CD4-positive, alpha-beta T cell treated with Interleukin-6 for 4 hours (primary cell): ENCODE measurements around the gene BACH2.
A peak's percentile ranks its signal among the peaks of the same experiment; 100 is the strongest.
"Not testable (repeated sequence)": the region's sequence is repeated elsewhere in the genome, so short reads cannot be mapped to it uniquely, and the experiment has no call there.

Experiments used
- DNase-seq: peaks from one replicate; pipeline ENCODE4 v3.0.0-alpha.2; 2020; ENCODE audit warnings: mixed read lengths

Gene BACH2

GRCh38 chr6:89927791-89928550, 368.7 kb downstream of the BACH2 start:
- DNase-seq: no peak

GRCh38 chr6:89927264-89927663, 369.4 kb downstream of the BACH2 start:
- no peak for DNase-seq

- DNase-seq: no peak
These were observed 370.8 kb downstream of the BACH2 start for GRCh38 chr6:89925826-89926225.

- DNase-seq: no peak
These were observed 372.4 kb downstream of the BACH2 start for GRCh38 chr6:89924231-89924630.

GRCh38 chr6:89921691-89922090, 375.0 kb downstream of the BACH2 start:
- DNase-seq: no peak

- DNase-seq: no peak
These were observed 375.4 kb downstream of the BACH2 start for GRCh38 chr6:89921197-89921596.

- no peak for DNase-seq
These were observed 378.8 kb downstream of the BACH2 start for GRCh38 chr6:89917801-89918366.

GRCh38 chr6:89917216-89917615, 379.4 kb downstream of the BACH2 start:
- no peak for DNase-seq

GRCh38 chr6:89916136-89916920, 380.3 kb downstream of the BACH2 start:
- no peak for DNase-seq

GRCh38 chr6:89910902-89911240, 385.8 kb downstream of the BACH2 start:
- DNase-seq: no peak

GRCh38 chr6:89910001-89910901, 386.4 kb downstream of the BACH2 start:
- DNase-seq: not testable (repeated sequence)

- no peak for DNase-seq
These were observed 401.3 kb downstream of the BACH2 start for GRCh38 chr6:89895276-89895874.

GRCh38 chr6:89894169-89894568, 402.5 kb downstream of the BACH2 start, which contains the start of gene GJA10:
GJA10 (plus strand) TSS chr6:89894469; CDS start chr6:89894469, 0 bp downstream.
- no peak for DNase-seq

- not testable (repeated sequence) for DNase-seq
These were observed 404.1 kb downstream of the BACH2 start for GRCh38 chr6:89892577-89892976.

- not testable (repeated sequence) for DNase-seq
These were observed 405.7 kb downstream of the BACH2 start for GRCh38 chr6:89890845-89891528.

GRCh38 chr6:89888871-89889270, 407.8 kb downstream of the BACH2 start:
- no peak for DNase-seq

GRCh38 chr6:89888138-89888514, 408.5 kb downstream of the BACH2 start:
- DNase-seq: no peak

GRCh38 chr6:89887452-89888137, 409.0 kb downstream of the BACH2 start:
- DNase-seq: peak; percentile 5

GRCh38 chr6:89886378-89887120, 410.1 kb downstream of the BACH2 start:
- no peak for DNase-seq
